ENCODE results near the gene RASSF4. TPM values are rescaled to one million over a fixed set of nuclear protein-coding genes. Genes with fewer than 3 reads are reported as not detected.

The RASSF4 gene
- total and polyA plus RNA-seq, 9 of the 15 experiments (the other 6 are each of a cell fraction or from before 2014, with no cell fraction given) = 0.01 to 0.62 (median 0.11) TPM; not detected in 3

DNA sequence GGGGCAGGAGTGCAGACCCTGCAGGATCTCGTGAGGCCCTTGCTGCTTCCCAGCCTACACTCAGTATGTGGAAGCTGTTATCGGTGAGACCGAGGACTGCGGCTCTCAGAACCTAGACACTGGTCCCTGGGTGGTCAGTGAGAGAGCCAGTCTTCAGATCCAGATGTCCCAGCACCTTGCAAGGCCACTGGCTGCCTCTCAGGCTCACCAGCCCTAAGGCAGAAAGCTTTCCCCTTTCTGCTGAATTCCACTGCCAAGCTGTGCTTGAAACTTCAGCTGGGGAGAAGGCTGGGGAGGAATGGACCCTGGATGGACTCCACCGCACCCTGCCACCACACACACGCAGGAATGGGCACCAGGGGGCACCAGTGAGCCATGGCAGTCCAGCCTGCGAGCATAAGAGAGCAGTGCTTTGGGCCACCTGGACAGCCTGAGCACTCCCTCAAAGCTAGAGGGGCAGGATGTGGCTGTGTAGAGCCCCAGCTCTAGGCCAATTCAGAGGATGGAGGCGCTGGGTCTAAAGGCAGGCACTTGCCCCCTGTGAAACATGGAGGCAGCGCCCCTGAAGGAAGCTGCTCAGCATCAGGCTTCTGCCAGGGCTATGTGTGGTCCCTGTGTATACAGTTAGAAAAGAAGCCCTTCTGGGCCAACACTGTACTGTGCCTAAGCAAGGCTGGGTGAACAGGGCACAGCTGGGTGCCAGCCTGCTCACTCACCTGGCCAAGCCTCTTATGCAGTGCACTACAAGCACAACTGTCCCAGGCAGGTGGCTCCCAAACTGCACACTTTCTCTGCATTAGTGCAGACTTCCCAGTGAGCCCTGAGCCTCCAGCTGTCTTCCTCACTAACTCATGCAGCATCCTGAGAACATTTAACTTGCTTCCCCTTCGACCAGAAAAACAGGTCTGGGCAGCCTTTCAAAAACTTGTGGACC, 26.8 kb upstream of the RASSF4 start (continued):
- TF ChIP-seq KLF16 (IDR thresholded peaks at IDR 0.05) (peak; percentile 46; the same call in 1 of the 2 replicates), TAF1 (IDR thresholded peaks at IDR 0.05; ENCODE audit: control insufficient read depth, extremely low read depth, insufficient read depth, low read length, severe bottlenecking) (no peak), ZNF282 (CRISPR knock-in tag; IDR thresholded peaks at IDR 0.05) (no peak), CTBP1 (IDR thresholded peaks at IDR 0.05; ENCODE audit: borderline replicate concordance) (peak; percentile 78), NRF1 (conservative IDR thresholded peaks at IDR 0.05 in 1 of 2, IDR thresholded peaks at IDR 0.05 in 1 of 2) (0 out of 4 replicates have a peak, but pooled peaks of 1 of the 2 experiments have one; percentile 12), ETV1 (tag; conservative IDR thresholded peaks at IDR 0.05; ENCODE audit: low read depth) (no peak), TEAD1 (CRISPR knock-in tag; IDR thresholded peaks at IDR 0.05) (peak in 1 of 2 experiments; percentile 39; a peak in 1 of 4 replicates), CREM (IDR thresholded peaks at IDR 0.05; ENCODE audit: low read depth) (peak; percentile 57; the same call in 1 of the 2 replicates), CBFB (CRISPR knock-in tag; IDR thresholded peaks at IDR 0.05) (peak; percentile 27; the same call in 1 of the 2 replicates), MYNN (IDR thresholded peaks at IDR 0.05) (peak; percentile 70; the same call in 1 of the 2 replicates), MYNN (CRISPR knock-in tag; IDR thresholded peaks at IDR 0.05) (no peak), ZNF766 (CRISPR knock-in tag; conservative IDR thresholded peaks at IDR 0.05) (no peak), DIDO1 (tag; IDR thresholded peaks at IDR 0.05; ENCODE audit: low read depth) (no peak), NR1H2 (CRISPR knock-in tag; IDR thresholded peaks at IDR 0.05) (no peak), ZNF583 (CRISPR knock-in tag; IDR thresholded peaks at IDR 0.05) (no peak), CC2D1A (IDR thresholded peaks at IDR 0.05) (peak; percentile 81), ZKSCAN3 (CRISPR knock-in tag; IDR thresholded peaks at IDR 0.05) (no peak)
- TF ChIP-seq, protein P1, sequence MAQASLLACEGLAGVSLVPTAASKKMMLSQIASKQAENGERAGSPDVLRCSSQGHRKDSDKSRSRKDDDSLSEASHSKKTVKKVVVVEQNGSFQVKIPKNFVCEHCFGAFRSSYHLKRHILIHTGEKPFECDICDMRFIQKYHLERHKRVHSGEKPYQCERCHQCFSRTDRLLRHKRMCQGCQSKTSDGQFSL (CRISPR knock-in tag; IDR thresholded peaks at IDR 0.05) = peak; percentile 43; the same call in 1 of the 2 replicates
- TF ChIP-seq, protein P1 (tag; IDR thresholded peaks at IDR 0.05) = no peak
